Measurements from ENCODE around the gene TLN1.

DNA sequence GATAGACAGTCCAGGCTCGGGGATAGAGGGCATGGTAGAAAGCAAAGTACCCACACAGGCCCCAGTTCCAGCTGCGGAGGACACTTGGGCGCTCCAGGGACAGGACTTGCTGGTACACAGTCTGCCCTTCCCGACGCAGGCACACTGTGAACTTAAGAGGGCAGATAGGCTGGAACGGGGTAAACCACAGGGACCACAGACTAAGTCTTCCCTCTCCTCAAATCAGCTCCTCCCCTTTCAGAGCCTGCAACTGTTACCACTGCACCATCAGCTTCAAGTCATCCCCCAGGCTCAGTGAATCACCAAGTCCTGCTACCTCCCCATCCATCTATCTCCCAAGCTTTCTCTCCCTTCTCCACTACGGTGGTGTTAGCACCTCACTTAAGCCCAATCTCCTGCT lies 9.7 kb upstream of the TLN1 start:
- TF ChIP-seq, protein P1, sequence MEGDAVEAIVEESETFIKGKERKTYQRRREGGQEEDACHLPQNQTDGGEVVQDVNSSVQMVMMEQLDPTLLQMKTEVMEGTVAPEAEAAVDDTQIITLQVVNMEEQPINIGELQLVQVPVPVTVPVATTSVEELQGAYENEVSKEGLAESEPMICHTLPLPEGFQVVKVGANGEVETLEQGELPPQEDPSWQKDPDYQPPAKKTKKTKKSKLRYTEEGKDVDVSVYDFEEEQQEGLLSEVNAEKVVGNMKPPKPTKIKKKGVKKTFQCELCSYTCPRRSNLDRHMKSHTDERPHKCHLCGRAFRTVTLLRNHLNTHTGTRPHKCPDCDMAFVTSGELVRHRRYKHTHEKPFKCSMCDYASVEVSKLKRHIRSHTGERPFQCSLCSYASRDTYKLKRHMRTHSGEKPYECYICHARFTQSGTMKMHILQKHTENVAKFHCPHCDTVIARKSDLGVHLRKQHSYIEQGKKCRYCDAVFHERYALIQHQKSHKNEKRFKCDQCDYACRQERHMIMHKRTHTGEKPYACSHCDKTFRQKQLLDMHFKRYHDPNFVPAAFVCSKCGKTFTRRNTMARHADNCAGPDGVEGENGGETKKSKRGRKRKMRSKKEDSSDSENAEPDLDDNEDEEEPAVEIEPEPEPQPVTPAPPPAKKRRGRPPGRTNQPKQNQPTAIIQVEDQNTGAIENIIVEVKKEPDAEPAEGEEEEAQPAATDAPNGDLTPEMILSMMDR (IDR thresholded peaks at IDR 0.05): no peak
- TF ChIP-seq POLR2A (IDR thresholded peaks at IDR 0.05): no peak
- TF ChIP-seq POLR2AphosphoS5 (IDR thresholded peaks at IDR 0.05): no peak

All from breast epithelium (tissue), 3 donors.